GM12874 (cell line): ENCODE measurements around the gene SUN1.

Source experiments
- TF ChIP-seq, protein P1 (sequence below): IDR thresholded peaks from 2 replicates; pipeline ENCODE4 v1.5.1; 2011; ENCODE audit warnings: low read depth, mild to moderate bottlenecking, control low read depth, low read length, moderate library complexity; ENCODE audit not compliant: insufficient read depth

SUN1 gene

DNA sequence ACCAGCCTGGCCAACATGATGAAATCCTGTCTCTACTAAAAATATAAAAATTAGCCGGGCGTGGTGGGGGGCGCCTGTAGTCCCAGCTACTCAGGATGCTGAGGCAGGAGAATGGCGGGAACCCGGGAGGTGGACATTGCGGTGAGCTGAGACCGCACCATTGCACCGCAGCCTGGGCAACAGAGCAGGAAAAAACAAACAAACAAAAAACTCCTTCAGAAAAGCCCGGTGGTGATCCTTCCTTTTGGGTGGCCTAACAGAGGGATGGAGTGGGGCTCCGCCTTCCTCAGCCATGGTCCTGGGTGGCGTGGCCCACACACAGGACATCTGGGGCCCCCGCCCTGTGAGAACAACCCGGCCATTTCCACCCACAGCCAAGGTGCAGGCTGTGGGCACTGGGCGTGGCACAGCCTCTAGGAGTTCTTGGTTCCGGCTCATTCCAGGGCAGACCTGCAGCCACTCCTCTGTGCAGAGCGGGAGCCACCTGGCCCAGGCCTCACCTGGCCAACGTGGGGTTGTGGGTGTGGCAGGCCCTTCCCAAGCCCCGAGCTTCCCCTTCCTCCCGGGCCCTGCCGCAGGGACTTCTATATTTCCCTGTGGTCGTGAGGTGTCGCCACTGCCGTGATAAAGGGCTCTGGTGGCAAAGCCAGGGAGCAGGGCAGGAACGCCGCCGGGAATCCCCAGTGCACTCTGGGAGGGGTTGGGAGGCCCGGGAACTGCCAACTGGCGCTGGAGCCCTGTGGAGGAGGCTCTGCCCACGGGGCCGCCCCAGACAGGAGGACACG, 81.7 kb downstream of the SUN1 start:
- TF ChIP-seq, protein P1, sequence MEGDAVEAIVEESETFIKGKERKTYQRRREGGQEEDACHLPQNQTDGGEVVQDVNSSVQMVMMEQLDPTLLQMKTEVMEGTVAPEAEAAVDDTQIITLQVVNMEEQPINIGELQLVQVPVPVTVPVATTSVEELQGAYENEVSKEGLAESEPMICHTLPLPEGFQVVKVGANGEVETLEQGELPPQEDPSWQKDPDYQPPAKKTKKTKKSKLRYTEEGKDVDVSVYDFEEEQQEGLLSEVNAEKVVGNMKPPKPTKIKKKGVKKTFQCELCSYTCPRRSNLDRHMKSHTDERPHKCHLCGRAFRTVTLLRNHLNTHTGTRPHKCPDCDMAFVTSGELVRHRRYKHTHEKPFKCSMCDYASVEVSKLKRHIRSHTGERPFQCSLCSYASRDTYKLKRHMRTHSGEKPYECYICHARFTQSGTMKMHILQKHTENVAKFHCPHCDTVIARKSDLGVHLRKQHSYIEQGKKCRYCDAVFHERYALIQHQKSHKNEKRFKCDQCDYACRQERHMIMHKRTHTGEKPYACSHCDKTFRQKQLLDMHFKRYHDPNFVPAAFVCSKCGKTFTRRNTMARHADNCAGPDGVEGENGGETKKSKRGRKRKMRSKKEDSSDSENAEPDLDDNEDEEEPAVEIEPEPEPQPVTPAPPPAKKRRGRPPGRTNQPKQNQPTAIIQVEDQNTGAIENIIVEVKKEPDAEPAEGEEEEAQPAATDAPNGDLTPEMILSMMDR = no peak

DNA sequence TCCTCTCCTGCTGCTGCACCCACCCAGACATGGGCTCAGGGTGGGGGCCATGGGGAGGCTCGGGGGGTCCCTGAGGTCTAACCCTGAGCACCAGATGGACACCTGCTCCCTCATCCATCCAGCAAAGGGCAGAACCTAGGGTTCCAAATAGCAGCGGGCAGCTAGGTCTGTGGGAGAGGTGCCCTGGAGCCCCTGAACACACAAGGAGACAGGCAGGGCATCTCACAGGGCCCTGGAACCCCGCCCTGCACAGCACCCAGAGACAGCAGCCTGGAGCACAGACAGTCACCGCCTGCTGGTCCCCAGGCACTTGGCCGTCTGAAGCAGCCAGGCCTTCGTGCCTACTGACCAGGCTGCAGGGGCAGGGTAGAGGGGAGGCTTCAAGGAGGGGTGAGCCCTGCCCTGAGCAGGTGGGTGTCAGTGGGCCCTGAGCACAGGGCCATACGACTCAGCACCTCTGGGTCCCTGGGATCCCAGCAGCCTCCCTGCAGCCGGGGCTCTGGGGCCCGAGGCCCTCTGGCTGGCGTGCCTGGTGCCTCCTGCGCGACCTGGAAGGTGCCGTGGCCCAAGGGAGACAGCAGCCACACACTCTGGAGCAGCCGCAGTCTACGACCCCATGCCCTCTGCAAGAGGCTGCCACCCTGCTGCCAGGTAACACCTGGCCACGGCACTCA, 82.4 kb downstream of the SUN1 start:
- TF ChIP-seq, protein P1 = no peak

DNA sequence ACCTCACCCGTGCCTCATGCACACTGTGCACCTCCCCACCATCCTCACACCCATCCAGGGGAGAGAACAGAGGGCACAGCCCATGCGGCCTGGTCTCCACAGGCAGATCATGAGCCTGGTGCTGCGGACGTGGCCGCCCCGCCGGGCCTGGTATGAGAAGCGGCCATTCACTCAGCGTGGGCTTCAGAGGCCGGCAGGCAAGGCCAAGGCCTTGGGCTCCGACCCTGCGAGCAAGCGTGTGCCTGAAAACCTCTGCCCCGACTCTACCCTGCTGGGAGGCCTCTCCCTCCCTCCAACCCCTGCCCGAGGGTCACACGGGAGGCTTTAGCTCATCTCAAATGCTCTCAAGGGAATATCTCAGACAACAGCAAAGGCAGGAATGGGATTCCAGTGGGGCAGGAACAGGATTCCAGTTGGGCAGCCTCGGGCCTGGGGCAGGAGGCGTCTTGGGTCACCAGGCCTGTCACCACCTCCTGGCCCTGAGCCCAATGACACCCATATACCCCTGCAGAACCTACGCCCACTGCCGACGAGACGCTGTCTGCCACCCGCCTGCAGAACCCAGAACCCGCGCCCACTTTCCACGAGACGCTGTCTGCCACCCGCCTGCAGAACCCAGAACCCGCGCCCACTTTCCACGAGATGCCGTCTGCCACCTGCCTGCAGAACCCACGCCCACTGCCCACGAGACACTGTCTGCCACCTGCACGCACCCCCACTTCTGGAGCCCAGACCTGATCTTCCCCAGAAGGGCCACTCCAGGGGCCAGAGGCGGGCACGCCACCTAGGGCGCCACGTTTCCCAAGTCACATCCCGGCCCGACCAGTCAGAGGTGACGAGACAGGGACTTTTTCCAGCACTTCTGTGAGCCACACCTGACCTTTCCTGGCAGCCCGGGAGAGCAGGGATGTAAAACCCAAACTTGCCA, 83.3 kb downstream of the SUN1 start:
- TF ChIP-seq, protein P1 = no peak

DNA sequence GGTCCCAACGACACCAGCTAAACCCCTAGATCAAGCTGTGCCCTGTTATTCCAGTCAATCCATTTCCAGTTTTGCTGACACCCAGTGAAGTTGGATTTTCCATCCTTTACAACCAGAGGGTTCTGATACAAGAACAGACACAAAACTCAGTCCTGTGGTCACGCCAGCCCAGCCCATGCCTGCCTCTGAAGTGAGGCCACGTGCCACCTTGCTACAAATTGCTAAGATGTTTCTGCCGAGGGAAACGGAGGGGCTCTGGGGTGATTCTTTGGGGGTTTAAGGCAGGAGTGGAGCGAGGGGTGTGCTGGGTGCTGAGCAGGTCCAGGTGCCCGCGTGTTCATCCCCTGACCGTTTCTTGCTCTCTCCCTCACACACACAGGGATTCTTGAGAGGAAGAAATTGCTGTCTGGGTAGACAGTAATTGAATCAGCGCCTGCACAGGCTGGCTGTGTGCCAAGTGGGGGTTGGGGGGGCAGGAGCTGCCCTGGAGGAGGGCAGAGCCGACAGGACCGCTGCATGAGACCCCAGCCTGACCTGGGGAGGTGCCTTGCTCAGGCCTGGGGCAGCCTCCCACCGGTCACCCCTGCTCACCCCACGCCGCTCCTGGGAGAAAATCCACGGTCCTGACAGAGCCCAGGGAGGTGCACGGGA, 84.1 kb downstream of the SUN1 start:
- TF ChIP-seq, protein P1 = no peak

DNA sequence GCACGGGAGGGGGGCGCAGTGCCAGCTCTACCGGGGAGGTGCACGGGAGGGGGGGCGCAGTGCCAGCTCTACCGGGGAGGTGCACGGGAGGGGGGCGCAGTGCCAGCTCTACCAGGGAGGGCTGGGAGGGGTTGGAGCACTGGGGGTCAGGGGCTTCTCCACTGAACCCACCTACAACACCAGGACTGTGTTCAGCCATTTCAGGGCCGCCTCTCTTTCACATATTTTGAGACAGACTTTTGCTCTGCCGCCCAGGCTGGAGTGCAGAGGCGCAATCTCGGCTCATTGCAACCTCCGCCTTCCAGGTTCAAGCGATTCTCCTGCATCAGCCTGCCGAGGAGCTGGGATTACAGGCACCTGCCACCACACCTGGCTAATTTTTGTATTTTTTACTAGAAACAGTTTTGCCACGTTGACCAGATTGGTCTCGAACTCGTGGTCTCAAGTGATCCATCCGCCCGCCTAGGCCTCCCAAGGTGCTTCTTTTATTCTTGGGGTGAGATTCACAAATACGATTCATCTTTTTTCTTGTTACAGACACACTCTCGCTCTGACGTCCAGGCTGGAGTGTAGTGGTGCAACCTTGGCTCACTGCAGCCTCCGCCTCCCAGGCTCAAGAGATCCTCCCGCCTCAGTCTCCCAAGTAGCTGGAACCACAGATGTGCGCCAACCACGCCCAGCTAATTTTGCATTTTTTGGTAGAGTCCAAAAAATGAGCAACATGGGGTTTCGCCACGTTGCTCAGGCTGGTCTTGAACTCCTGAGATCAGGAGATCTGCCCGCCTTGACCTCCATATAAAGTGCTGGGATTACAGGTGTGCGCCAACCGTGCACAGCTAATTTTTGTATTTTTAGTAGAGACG, 85.2 kb downstream of the SUN1 start:
- TF ChIP-seq, protein P1 = no peak

DNA sequence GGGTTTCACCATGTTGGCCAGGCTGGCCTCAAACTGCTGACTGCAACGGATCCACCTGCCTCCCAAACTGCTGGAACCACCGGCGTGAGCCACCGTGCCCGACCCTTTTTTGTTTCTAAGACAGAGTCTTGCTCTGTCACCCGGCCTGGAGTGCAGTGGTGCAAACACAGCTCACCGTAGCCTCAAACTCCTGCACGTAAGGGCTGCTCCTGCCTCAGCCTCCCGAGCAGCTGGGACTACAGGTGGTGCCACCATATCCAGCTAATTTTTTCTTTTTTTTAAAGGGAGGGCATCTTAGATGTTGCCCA, 85.8 kb downstream of the SUN1 start:
- TF ChIP-seq, protein P1 = no peak
